Thymus (tissue), 11 donors: ENCODE measurements around the gene C17orf114.

ENCODE experiments used
- DNase-seq, 9 donors: peaks; one replicate each; pipeline ENCODE4 v3.0.0-alpha.2; 2013; ENCODE audit warnings: low spot score in 9 of 9, low read depth in 6 of 9, missing footprints in 1 of 9
- H3K27ac ChIP-seq, 2 donors: one replicate each; pipeline ENCODE4 v1.5.1; 2013; ENCODE audit warnings: control low read depth in 1 of 2, low read depth in 1 of 2, low read length in 1 of 2, mild to moderate bottlenecking in 1 of 2, moderate library complexity in 1 of 2
- H3K27me3 ChIP-seq, 2 donors: one replicate each; pipeline ENCODE4 v1.5.1; 2013; ENCODE audit warnings: low read length in 1 of 2; ENCODE audit not compliant: control insufficient read depth in 2 of 2, insufficient read depth in 1 of 2
- H3K36me3 ChIP-seq, 2 donors: one replicate each; pipeline ENCODE4 v1.5.1; 2013; ENCODE audit warnings: low read length in 1 of 2, mild to moderate bottlenecking in 1 of 2, moderate library complexity in 1 of 2; ENCODE audit not compliant: control insufficient read depth in 2 of 2, insufficient read depth in 2 of 2
- H3K4me1 ChIP-seq, 2 donors: one replicate each; pipeline ENCODE4 v1.5.1; 2013; ENCODE audit warnings: low read length in 2 of 2; ENCODE audit not compliant: control insufficient read depth in 2 of 2, insufficient read depth in 2 of 2
- H3K4me3 ChIP-seq, 2 donors: one replicate each; pipeline ENCODE4 v1.5.1; 2013; ENCODE audit warnings: low read length in 2 of 2, control low read depth in 1 of 2, mild to moderate bottlenecking in 1 of 2
- H3K9me3 ChIP-seq, 2 donors: one replicate each; pipeline ENCODE4 v1.5.1; 2013; ENCODE audit warnings: low read length in 1 of 2, mild to moderate bottlenecking in 1 of 2; ENCODE audit not compliant: control insufficient read depth in 2 of 2, insufficient read depth in 1 of 2
- WGBS: extraction: QIAGEN DNeasy Blood & Tissue Kit; methylation state at CpG from one replicate; pipeline ENCODE4 v1.1.7; 2013; 5-methylcytosine and 5-hydroxymethylcytosine counted together
- donor health status: healthy.

The C17orf114 gene

DNA sequence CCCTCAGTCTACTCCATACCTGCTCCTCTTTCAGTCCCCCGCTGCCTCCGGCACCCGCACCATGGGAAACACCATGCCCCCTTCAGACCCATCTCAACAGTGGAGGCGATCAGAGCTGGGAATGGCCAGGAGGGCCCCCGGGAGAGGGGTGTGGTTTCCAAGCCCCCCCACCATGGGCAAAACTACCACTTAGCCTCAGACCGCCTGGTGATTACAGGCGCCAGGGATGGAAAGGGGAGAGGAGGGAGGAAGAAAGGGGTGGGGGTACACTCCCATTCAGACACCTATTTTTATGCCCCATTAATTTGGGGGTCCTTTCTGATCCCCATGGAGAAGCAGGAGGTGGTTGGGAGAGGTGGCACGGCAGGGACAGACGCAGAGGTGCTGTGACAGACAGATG lies at the start of gene C17orf114:
C17orf114 (minus strand) TSS at position 101 of the 400 bp plus-strand sequence.
- 88% methylated on average over 9 of the region's 9 CpGs for WGBS
- Histone ChIP-seq H3K27ac (peak within 1 kb of the TSS; percentile 62 to 73), H3K36me3 (peaks cover 17 to 18% of the 10 kb centered on the region in 2 donors), H3K9me3 (no peaks in the 10 kb centered on the region), H3K27me3 (peaks cover 16 to 32% of the 10 kb centered on the region in 2 donors), H3K4me3 (no peak within 1 kb of the TSS), H3K4me1 (peaks cover 3% of the 10 kb centered on the region in 2 donors)
- DNase-seq = no peak

DNA sequence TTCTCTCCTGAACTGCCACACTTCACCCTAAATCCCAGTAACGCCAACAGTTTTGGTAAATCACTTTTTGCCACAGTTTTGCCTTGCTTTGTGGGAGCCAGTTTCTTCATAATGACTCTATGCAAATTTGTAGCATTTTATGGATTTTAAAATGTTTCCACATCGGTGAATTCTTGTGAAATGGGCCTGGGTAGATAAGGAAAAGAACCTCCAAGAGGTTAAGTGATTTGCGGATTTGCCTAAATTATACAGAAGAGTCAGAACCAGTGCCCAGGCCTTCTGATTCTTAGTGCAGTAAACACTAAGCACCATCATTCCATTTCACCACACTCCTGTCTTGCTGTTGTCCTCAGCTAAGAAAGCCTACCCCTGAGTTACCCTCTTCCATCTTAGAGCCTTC lies 49.0 kb upstream of the C17orf114 start:
- peak overlapping the region in 1 of 2 donors; percentile 76 for H3K27ac ChIP-seq
- DNase-seq = no peak
- peaks cover 0 to 11% of the 10 kb centered on the region in 2 donors for H3K9me3 ChIP-seq

DNA sequence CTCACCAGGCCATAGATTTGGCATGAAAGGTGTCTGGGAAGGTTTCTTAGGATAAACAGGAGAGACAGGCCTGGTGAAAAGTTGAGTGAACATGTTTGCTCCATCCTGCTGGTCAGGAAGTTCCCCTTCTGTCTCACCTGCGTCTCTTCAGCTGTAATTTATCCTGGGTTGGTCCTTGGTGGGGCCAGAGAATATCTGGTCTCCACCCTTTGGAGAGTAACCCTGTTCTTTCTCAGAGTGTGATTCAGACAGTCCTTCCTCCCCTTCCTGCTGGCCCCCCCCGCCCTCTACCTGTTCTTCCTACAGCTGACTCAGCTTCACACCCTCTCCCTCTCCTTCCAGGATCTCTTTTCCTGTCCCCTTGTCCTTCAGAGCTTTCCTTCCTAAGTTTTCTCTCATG lies 48.1 kb upstream of the C17orf114 start:
- Histone ChIP-seq H3K36me3 (no peaks in the 10 kb centered on the region), H3K4me1 (peaks cover 0 to 18% of the 10 kb centered on the region in 2 donors), H3K4me3 (no peak overlapping the region), H3K27ac (peak overlapping the region; percentile 59 to 68), H3K27me3 (no peaks in the 10 kb centered on the region), H3K9me3 (peaks cover 0 to 11% of the 10 kb centered on the region in 2 donors)
- WGBS = 95% methylated on average over 2 of the region's 2 CpGs
- DNase-seq = no peak

More for the DNA sequence above, 49.0 kb upstream of the C17orf114 start:
- 88% methylated on average over 3 of the region's 3 CpGs for WGBS
- H3K4me3 ChIP-seq = no peak overlapping the region
- no peaks in the 10 kb centered on the region for H3K36me3 ChIP-seq
- no peaks in the 10 kb centered on the region for H3K27me3 ChIP-seq
- H3K4me1 ChIP-seq = peaks cover 0 to 20% of the 10 kb centered on the region in 2 donors

DNA sequence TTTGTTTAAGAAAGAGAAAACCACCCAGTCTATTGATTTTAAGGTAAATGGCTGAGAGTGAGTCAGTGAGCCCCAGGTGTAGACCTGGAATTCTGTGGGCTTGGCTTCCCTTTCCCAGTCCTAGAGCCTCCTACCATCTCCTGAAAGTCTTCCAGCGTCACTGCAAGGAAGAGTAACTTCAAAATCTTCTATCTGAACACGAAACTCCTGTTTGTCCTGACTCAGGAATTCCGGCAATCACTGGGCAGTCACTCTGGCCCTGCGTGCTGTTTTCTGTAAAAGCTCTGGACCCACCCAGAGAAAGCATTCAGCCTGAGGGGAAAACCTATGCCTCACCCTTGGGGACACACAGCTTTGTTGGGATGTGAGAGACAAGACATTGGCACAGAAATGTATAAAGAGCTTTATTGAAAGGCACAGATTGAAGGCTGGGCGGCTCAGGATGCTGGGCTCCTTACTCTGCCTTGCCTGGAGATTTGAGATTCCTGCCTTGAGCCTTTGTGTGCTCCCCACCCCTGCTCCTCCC lies 46.9 kb upstream of the C17orf114 start:
- Histone ChIP-seq H3K27me3 (no peaks in the 10 kb centered on the region), H3K27ac (peak overlapping the region; percentile 59 to 81), H3K36me3 (no peaks in the 10 kb centered on the region), H3K4me1 (peaks cover 0 to 17% of the 10 kb centered on the region in 2 donors), H3K4me3 (no peak overlapping the region), H3K9me3 (peaks cover 0 to 11% of the 10 kb centered on the region in 2 donors)
- DNase-seq = peak in 1 of 9 donors; percentile 13
- WGBS = 96% methylated on average over 5 of the region's 5 CpGs

DNA sequence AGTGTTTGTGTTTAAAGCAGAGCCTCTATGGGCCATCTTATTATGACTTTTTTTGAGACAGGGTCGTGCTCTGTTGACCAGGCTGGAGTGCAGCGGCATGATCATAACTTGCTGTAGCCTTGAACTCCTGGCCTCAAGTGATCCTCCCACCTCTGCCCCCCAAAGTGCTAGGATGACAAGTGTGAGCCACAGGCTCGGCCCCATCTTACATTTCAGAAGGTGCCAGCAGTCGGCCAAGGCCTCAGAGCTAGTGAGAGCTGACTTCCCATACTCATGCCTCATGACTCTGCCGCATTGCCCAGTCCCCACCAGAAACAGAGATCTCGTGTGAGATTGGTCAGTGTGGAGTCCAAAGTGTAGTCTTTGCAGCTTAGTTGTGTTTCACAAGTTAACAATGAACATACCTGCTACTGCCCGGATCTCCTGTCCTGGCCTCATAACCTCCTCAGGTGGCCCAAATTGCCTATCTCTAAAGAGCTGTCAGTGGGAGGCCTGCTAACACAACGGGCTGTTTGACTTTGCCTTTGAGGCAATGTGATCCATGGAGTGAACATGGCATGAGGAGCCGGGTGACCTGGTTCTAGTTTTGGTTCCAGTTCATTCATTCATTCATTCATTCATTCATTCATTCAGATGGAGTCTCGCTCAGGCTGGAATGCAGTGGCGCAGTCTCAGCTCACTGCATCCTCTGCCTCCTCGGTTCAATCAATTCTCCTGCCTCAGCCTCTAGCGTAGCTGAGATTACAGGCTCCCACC lies 44.7 kb upstream of the C17orf114 start:
- H3K27me3 ChIP-seq = no peaks in the 10 kb centered on the region
- H3K4me3 ChIP-seq = no peak overlapping the region
- 92% methylated on average over 13 of the region's 13 CpGs for WGBS
- DNase-seq = no peak
- H3K27ac ChIP-seq = no peak overlapping the region
- H3K9me3 ChIP-seq = no peaks in the 10 kb centered on the region
- peaks cover 0 to 7% of the 10 kb centered on the region in 2 donors for H3K4me1 ChIP-seq
- H3K36me3 ChIP-seq = no peaks in the 10 kb centered on the region

DNA sequence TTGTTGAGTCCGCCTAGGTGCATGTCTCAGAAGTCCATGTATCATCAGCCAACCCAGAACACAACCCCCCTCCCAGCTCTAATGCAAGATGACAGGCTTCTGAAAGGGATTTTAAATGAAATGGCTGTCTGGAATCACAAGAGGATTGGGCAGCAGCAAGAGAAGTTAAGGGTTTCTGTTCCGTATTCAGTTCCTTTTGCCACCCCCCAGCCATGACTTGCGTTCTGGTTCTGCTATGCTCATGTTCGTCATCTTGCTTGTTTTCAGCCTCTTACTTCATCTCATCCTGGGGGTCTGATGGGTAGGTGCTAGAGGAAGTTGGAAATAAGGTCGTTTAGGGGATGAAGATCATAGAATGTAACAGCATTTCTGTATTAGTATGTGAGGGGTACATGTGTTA lies 43.0 kb upstream of the C17orf114 start:
- peaks cover 8 to 15% of the 10 kb centered on the region in 2 donors for H3K4me1 ChIP-seq
- no peak for DNase-seq
- H3K36me3 ChIP-seq = no peaks in the 10 kb centered on the region
- WGBS = 92% methylated on average over 5 of the region's 5 CpGs
- H3K27me3 ChIP-seq = no peaks in the 10 kb centered on the region
- H3K4me3 ChIP-seq = no peak overlapping the region
- peak overlapping the region in 1 of 2 donors; percentile 15 for H3K27ac ChIP-seq
- H3K9me3 ChIP-seq = no peaks in the 10 kb centered on the region

DNA sequence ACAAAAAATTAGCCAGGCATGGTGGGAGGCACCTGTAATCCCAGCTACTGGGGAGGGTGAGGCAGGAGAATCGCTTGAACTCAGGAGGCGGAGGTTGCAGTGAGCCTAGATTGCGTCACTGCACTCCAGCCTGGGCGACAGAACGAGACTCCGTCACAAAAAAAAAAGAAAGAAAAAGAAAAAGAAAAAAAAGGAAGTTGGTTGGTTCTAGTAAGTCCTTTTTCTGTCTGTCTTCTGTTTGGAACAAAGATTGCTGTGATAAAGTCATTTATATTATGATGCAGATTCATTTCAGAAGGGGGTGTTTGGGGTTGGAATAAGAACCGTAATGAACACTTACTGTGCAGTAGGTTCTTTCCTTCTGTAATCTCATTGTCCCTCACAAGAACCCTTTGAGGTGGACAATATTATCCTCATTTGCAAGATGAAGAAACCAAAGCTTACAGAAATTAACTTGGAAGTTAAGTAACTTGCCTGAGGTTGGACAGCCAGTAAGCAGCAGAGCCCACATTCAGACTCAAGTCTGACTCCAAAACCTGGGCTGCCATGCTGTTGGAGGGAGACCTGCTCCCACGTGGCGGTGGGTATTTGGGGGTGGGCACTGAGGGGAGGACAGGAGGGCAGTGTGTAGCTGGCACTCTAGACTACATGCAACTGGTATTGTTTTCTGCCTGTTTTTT lies 41.3 kb upstream of the C17orf114 start:
- H3K27ac ChIP-seq = no peak overlapping the region
- peaks cover 0 to 1% of the 10 kb centered on the region in 2 donors for H3K36me3 ChIP-seq
- H3K9me3 ChIP-seq = no peaks in the 10 kb centered on the region
- H3K27me3 ChIP-seq = no peaks in the 10 kb centered on the region
- peaks cover 8 to 15% of the 10 kb centered on the region in 2 donors for H3K4me1 ChIP-seq
- no peak overlapping the region for H3K4me3 ChIP-seq
- DNase-seq = no peak
- WGBS = 86% methylated on average over 9 of the region's 9 CpGs

DNA sequence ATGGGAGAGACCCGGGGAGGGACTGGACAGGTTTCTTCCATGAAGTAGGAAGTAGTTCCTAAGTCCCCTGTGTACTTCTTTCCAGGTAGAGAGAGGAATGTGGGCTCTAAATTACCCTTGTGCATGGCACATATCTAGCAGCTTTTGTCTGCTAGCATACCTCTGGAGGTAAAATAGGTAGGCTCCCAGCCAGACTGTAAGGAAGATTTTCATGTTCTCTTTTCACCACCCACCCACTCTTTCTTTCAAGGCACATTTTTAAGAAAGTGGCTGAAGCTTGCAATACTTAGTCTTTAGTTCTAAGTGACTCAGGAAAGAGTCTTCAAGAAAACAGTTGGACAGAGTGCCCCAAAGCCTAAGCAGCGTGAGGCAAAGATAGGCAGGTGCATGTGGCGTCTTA lies 40.2 kb upstream of the C17orf114 start:
- H3K4me1 ChIP-seq = peaks cover 8% of the 10 kb centered on the region in 2 donors
- 95% methylated on average over 3 of the region's 3 CpGs for WGBS

DNA sequence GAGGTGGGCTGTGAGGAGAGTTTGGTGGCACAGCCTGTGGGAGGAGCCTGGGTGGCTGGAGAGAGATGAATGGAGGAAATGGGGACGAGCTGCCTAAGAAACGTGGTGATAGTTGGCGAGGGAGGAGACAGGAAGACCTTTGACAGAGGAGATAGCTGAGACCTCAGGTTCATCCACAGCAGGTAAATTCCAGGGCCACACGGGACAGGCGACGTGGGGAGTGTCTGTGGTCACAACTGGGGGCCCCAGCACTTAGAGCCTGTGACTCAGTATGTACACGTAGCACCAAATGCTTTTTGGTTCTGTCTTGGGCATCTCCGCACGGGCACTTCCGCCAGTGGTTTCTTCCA lies 38.7 kb upstream of the C17orf114 start:
- no peak overlapping the region for H3K27ac ChIP-seq

More for the DNA sequence above, 40.2 kb upstream of the C17orf114 start:
- no peak for DNase-seq
- Histone ChIP-seq H3K27ac (no peak overlapping the region), H3K27me3 (no peaks in the 10 kb centered on the region), H3K4me3 (no peak overlapping the region), H3K36me3 (peaks cover 3 to 7% of the 10 kb centered on the region in 2 donors), H3K9me3 (no peaks in the 10 kb centered on the region)

More for the DNA sequence above, 38.7 kb upstream of the C17orf114 start:
- H3K36me3 ChIP-seq = peaks cover 7% of the 10 kb centered on the region in 2 donors
- no peak overlapping the region for H3K4me3 ChIP-seq
- H3K27me3 ChIP-seq = no peaks in the 10 kb centered on the region
- 58% methylated on average over 10 of the region's 10 CpGs for WGBS
- no peaks in the 10 kb centered on the region for H3K9me3 ChIP-seq
- peaks cover 8 to 9% of the 10 kb centered on the region in 2 donors for H3K4me1 ChIP-seq
- peak in 1 of 9 donors; percentile 15 for DNase-seq
